ENCODE data around the gene ORC4. TPM values are rescaled to one million over a fixed set of nuclear protein-coding genes. Genes with fewer than 3 reads are reported as not detected.

Gene ORC4
- polyA plus RNA-seq, 3 donors = 30.2 to 34.0 (median 33.1) TPM

DNA sequence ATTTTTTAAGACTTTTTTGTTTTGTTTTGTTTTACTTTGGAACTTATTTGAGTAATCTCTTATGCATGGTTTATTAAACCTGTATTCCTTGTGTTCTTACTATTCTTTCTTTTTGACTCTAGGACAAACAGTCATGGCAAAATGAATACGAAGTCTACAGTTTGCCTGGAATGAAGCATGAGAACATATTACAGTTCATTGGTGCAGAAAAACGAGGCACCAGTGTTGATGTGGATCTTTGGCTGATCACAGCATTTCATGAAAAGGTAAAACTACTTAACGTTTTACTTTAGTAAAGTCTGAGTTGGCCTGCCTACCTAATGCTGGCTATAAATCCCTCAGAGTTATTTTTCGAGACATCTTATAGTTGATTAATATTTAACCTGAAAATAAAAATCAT, 103.4 kb downstream of the ORC4 start:
- WGBS (ENCODE audit: insufficient coverage) = 91% methylated on average over 2 of the region's 4 CpGs
- DNase-seq = no peak
- Histone ChIP-seq H3K4me1 (ENCODE audit: control insufficient read depth in 1 of 2, insufficient read depth in 2 of 2, low read length in 2 of 2) (peaks cover 9 to 19% of the 10 kb centered on the region in 2 donors), H4K20me1 (ENCODE audit: insufficient read depth, low read length) (no peaks in the 10 kb centered on the region), H3K79me2 (ENCODE audit: insufficient read depth, low read length) (no peaks in the 10 kb centered on the region), H3K9me3 (replicated peaks in 1 of 2; ENCODE audit: control insufficient read depth in 1 of 2, insufficient read depth in 1 of 2, low read length in 2 of 2) (no peaks in the 10 kb centered on the region), H3K4me2 (replicated peaks; ENCODE audit: extremely low read depth, low read length, poor library complexity, severe bottlenecking) (no peak overlapping the region), H3K27ac (ENCODE audit: low read depth in 1 of 2, low read length in 2 of 2) (peak overlapping the region in 1 of 2 donors; percentile 18), H2AFZ (ENCODE audit: insufficient read depth, low read depth, low read length, poor library complexity, severe bottlenecking) (no peak overlapping the region), H3K27me3 (ENCODE audit: control insufficient read depth in 2 of 2, insufficient read depth in 2 of 2, low read length in 2 of 2) (no peaks in the 10 kb centered on the region), H3K4me3 (replicated peaks in 1 of 3; ENCODE audit: low read depth in 2 of 3, low read length in 3 of 3) (no peak overlapping the region), H3K36me3 (replicated peaks in 1 of 2; ENCODE audit: control insufficient read depth in 1 of 2, insufficient read depth in 2 of 2, low read length in 2 of 2) (peaks cover 5 to 47% of the 10 kb centered on the region in 2 donors), H3K9ac (ENCODE audit: insufficient read depth, low read length, poor library complexity, severe bottlenecking) (no peak overlapping the region)
- no peak for TF ChIP-seq CTCF (IDR thresholded peaks at IDR 0.05)
- H3K4me3 Mint-ChIP-seq = no peak overlapping the region
- H3K9me3 Mint-ChIP-seq = no peaks in the 10 kb centered on the region
- intact Hi-C loops (cut with micrococcal nuclease) = no loop called here
- H3K27ac Mint-ChIP-seq = no peak overlapping the region
- no peaks in the 10 kb centered on the region for H3K27me3 Mint-ChIP-seq (ENCODE audit: low read depth in 3 of 3)
- peaks cover 28% of the 10 kb centered on the region for H3K4me1 Mint-ChIP-seq
- H3K36me3 Mint-ChIP-seq = peaks cover 43% of the 10 kb centered on the region in 2 donors

DNA sequence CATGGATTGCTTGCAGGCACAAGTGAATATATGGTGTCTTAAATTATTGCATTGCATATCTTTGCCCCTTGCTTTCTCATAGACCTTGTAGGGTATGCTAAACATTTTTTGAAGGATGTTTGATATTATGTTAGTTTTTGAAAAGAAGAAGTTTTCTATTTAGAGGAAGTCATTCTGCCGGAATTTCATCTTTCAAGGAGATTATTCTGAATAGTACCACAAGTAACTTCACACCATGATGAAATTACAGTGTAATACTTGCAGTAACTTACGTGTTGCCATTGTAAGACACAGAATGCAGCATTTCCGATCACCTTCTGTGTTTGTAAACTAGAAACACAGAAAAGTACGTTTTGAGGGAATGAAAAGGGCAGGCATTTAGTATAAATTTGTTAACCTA, 103.8 kb downstream of the ORC4 start:
- Mint-ChIP-seq H3K4me3 (no peak overlapping the region), H3K27me3 (ENCODE audit: low read depth in 3 of 3) (no peaks in the 10 kb centered on the region), H3K9me3 (no peaks in the 10 kb centered on the region), H3K4me1 (peaks cover 28% of the 10 kb centered on the region), H3K27ac (no peak overlapping the region), H3K36me3 (peaks cover 41 to 42% of the 10 kb centered on the region in 2 donors)
- TF ChIP-seq CTCF (IDR thresholded peaks at IDR 0.05) = no peak
- intact Hi-C loops (cut with micrococcal nuclease) = no loop called here
- Histone ChIP-seq H3K36me3 (replicated peaks in 1 of 2; ENCODE audit: control insufficient read depth in 1 of 2, insufficient read depth in 2 of 2, low read length in 2 of 2) (peaks cover 5 to 43% of the 10 kb centered on the region in 2 donors), H3K9me3 (replicated peaks in 1 of 2; ENCODE audit: control insufficient read depth in 1 of 2, insufficient read depth in 1 of 2, low read length in 2 of 2) (no peaks in the 10 kb centered on the region), H4K20me1 (ENCODE audit: insufficient read depth, low read length) (no peaks in the 10 kb centered on the region), H3K27ac (ENCODE audit: low read depth in 1 of 2, low read length in 2 of 2) (peak overlapping the region in 1 of 2 donors; percentile 18), H3K79me2 (ENCODE audit: insufficient read depth, low read length) (no peaks in the 10 kb centered on the region), H3K4me3 (replicated peaks in 1 of 3; ENCODE audit: low read depth in 2 of 3, low read length in 3 of 3) (no peak overlapping the region), H3K27me3 (ENCODE audit: control insufficient read depth in 2 of 2, insufficient read depth in 2 of 2, low read length in 2 of 2) (no peaks in the 10 kb centered on the region), H3K9ac (ENCODE audit: insufficient read depth, low read length, poor library complexity, severe bottlenecking) (no peak overlapping the region), H2AFZ (ENCODE audit: insufficient read depth, low read depth, low read length, poor library complexity, severe bottlenecking) (no peak overlapping the region), H3K4me1 (ENCODE audit: control insufficient read depth in 1 of 2, insufficient read depth in 2 of 2, low read length in 2 of 2) (peaks cover 9 to 19% of the 10 kb centered on the region in 2 donors), H3K4me2 (replicated peaks; ENCODE audit: extremely low read depth, low read length, poor library complexity, severe bottlenecking) (no peak overlapping the region)
- DNase-seq = peak in 1 of 3 donors; percentile 7
- WGBS (ENCODE audit: insufficient coverage) = no CpG with 5 or more reads among the region's 4 CpGs

Data from CD14-positive monocyte (primary cell).